ENCODE results near the gene FBXL14.
A peak's percentile ranks its signal among the peaks of the same experiment; 100 is the strongest.

Gene FBXL14

DNA sequence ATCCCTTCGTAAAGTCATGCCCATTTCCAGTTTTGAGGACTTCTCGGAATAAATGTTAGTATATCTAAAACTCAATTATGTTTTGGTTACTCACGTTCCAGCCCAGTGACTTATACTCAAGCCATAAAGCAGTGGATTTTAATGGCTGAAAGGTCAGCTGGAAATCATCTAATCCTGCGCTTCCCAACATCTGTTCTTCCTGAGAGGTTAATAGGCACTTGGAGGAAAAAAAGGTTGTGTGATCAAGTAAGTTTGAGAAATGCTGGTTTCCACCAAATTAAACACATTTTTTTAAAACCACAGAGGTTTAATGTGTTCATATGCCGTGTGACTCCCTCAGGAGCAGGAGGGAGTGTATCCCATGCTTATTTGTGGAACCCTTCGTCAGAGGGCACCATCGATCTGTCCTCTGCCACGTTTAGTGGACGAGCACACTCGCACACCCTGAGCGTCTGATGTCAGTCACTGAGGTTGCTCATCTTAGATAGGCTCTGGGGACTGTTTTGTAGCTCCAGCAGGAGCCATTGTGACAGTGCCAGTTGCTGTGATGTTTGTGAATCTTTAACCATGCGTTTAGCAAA lies 41.4 kb downstream of the FBXL14 start:
- no peak overlapping the region for H3K4me3 ChIP-seq (IDR thresholded peaks at IDR 0.05; ENCODE audit: insufficient read depth, low read depth, low read length)
- peak overlapping the region; percentile 95 for H3K4me2 ChIP-seq
- TF ChIP-seq, protein P1, sequence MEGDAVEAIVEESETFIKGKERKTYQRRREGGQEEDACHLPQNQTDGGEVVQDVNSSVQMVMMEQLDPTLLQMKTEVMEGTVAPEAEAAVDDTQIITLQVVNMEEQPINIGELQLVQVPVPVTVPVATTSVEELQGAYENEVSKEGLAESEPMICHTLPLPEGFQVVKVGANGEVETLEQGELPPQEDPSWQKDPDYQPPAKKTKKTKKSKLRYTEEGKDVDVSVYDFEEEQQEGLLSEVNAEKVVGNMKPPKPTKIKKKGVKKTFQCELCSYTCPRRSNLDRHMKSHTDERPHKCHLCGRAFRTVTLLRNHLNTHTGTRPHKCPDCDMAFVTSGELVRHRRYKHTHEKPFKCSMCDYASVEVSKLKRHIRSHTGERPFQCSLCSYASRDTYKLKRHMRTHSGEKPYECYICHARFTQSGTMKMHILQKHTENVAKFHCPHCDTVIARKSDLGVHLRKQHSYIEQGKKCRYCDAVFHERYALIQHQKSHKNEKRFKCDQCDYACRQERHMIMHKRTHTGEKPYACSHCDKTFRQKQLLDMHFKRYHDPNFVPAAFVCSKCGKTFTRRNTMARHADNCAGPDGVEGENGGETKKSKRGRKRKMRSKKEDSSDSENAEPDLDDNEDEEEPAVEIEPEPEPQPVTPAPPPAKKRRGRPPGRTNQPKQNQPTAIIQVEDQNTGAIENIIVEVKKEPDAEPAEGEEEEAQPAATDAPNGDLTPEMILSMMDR (conservative IDR thresholded peaks at IDR 0.05; ENCODE audit: low read depth, low read length) = no peak
- H3K4me1 ChIP-seq (ENCODE audit: low read depth, poor library complexity, severe bottlenecking) = peaks cover 83% of the 10 kb centered on the region
- H3K79me2 ChIP-seq (ENCODE audit: insufficient read depth, low read depth) = peaks cover 97% of the 10 kb centered on the region
- H3K36me3 ChIP-seq (ENCODE audit: insufficient read depth) = peaks cover 6% of the 10 kb centered on the region; the same call in 1 of the 2 replicates
- H4K20me1 ChIP-seq (ENCODE audit: insufficient read depth) = peaks cover 10% of the 10 kb centered on the region; the same call in 1 of the 2 replicates
- no peak overlapping the region for H2AFZ ChIP-seq (ENCODE audit: low read depth)
- H3K9ac ChIP-seq = peak overlapping the region; percentile 49; the same call in 1 of the 2 replicates
- no peaks in the 10 kb centered on the region for H3K27me3 ChIP-seq (ENCODE audit: insufficient read depth, low read depth)
- H3K27ac ChIP-seq = peak overlapping the region; percentile 85

DNA sequence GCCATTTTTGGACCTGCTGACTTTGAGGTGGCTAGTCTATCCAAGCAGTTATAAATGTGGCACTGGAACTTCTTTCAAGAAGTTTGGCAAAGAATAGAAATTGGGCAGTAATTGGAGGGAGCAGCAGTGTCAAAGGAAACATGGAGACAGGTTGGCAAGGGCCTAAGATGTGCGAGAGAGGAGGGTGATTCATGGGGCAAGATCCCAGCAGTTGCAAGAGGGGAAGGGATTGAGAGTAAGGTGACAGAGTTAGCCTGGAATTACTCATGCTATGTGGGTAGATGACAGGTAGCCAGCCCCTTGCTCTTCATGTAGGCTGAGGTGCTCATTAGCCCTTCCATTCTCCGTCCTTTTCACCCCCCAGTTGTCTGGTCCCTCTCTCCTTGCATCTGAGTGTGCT lies 42.2 kb downstream of the FBXL14 start:
- TF ChIP-seq, protein P1 (conservative IDR thresholded peaks at IDR 0.05; ENCODE audit: low read depth, low read length) = no peak
- Histone ChIP-seq H3K9ac (no peak overlapping the region), H3K4me3 (IDR thresholded peaks at IDR 0.05; ENCODE audit: insufficient read depth, low read depth, low read length) (no peak overlapping the region), H3K4me1 (ENCODE audit: low read depth, poor library complexity, severe bottlenecking) (peaks cover 81% of the 10 kb centered on the region), H3K4me2 (peak overlapping the region; percentile 95; the same call in 1 of the 2 replicates), H3K27ac (peak overlapping the region; percentile 85; the same call in 1 of the 2 replicates), H4K20me1 (ENCODE audit: insufficient read depth) (peaks cover 10% of the 10 kb centered on the region; the same call in 1 of the 2 replicates), H3K79me2 (ENCODE audit: insufficient read depth, low read depth) (peaks cover 97% of the 10 kb centered on the region), H3K27me3 (ENCODE audit: insufficient read depth, low read depth) (no peaks in the 10 kb centered on the region), H2AFZ (ENCODE audit: low read depth) (no peak overlapping the region), H3K36me3 (ENCODE audit: insufficient read depth) (peaks cover 11% of the 10 kb centered on the region; the same call in 1 of the 2 replicates)

DNA sequence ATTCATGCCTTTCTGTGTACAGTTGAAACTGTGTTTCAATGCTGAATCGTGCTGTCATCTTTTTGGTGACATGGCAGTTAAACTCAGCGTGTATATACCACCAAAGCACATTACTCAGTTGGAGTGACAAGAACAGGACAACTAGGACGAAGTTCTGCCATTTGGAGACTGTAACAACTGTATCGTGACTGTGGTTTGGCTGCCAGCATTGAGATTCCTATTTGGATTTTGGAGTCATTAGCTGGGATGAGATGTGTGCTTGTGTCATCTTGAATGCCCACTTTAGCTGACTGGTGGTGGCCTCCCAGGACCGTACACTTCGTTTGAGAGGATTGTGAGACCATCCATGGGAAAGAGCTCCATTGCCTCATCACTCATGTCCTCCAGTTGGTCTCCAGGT lies 42.9 kb downstream of the FBXL14 start:
- H3K27me3 ChIP-seq (ENCODE audit: insufficient read depth, low read depth) = no peaks in the 10 kb centered on the region
- TF ChIP-seq, protein P1 (conservative IDR thresholded peaks at IDR 0.05; ENCODE audit: low read depth, low read length) = no peak
- peak overlapping the region; percentile 38 for H3K4me2 ChIP-seq
- peak overlapping the region; percentile 85; the same call in 1 of the 2 replicates for H3K27ac ChIP-seq
- peaks cover 11% of the 10 kb centered on the region; the same call in 1 of the 2 replicates for H3K36me3 ChIP-seq (ENCODE audit: insufficient read depth)
- peaks cover 97% of the 10 kb centered on the region for H3K79me2 ChIP-seq (ENCODE audit: insufficient read depth, low read depth)
- peaks cover 74% of the 10 kb centered on the region for H3K4me1 ChIP-seq (ENCODE audit: low read depth, poor library complexity, severe bottlenecking)
- H3K4me3 ChIP-seq (IDR thresholded peaks at IDR 0.05; ENCODE audit: insufficient read depth, low read depth, low read length) = no peak overlapping the region
- H3K9ac ChIP-seq = no peak overlapping the region
- H2AFZ ChIP-seq (ENCODE audit: low read depth) = no peak overlapping the region
- peaks cover 10% of the 10 kb centered on the region; the same call in 1 of the 2 replicates for H4K20me1 ChIP-seq (ENCODE audit: insufficient read depth)

DNA sequence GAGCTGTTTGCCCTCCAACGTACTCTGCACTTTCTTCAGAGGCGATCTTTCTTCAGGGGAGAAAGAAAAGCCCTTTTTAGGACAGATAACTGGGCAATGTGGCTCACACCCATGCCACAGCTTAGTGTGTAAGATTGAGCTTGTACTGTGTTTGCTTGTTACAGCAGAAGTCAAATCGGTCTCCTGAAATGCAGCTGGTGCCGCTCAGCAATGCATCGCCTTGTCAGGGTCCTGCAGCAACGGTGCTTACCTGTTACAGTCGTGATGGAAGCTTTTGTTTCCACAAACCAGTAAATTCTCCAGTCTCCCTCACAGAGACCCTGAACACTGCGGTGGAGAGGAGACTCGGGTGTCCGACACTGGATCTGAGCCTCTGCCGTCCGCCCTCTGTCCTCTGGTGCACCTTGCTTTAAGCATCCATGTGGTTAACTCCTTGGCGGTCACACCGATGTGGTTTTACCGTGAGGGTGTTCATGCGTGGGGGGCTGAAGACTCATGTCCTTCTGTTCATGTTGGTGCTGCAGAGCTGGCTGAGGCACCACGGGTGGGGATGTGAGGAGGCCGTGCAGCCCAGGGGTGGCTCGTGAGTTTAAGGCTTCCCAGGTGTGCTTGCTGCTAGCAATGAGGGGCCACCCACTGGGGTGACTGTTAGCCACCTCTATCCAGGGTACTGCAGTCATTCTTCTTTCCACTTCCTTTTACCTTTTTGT lies 47.3 kb downstream of the FBXL14 start:
- H3K4me2 ChIP-seq = no peak overlapping the region
- H3K9ac ChIP-seq = no peak overlapping the region
- H4K20me1 ChIP-seq (ENCODE audit: insufficient read depth) = peaks cover 20% of the 10 kb centered on the region
- TF ChIP-seq, protein P1 (conservative IDR thresholded peaks at IDR 0.05; ENCODE audit: low read depth, low read length) = no peak
- H3K4me1 ChIP-seq (ENCODE audit: low read depth, poor library complexity, severe bottlenecking) = peaks cover 56% of the 10 kb centered on the region
- H3K27ac ChIP-seq = no peak overlapping the region
- no peak overlapping the region for H2AFZ ChIP-seq (ENCODE audit: low read depth)
- H3K4me3 ChIP-seq (IDR thresholded peaks at IDR 0.05; ENCODE audit: insufficient read depth, low read depth, low read length) = no peak overlapping the region
- H3K36me3 ChIP-seq (ENCODE audit: insufficient read depth) = peaks cover 5% of the 10 kb centered on the region; the same call in 1 of the 2 replicates
- H3K79me2 ChIP-seq (ENCODE audit: insufficient read depth, low read depth) = peaks cover 100% of the 10 kb centered on the region
- no peaks in the 10 kb centered on the region for H3K27me3 ChIP-seq (ENCODE audit: insufficient read depth, low read depth)
